Measurements from ENCODE around the gene NFAM1.

The NFAM1 gene

GRCh38 chr22:42431401-42432019, 693 bp downstream of the NFAM1 start:
- peaks cover 30% of the 10 kb centered on the region for H3K27me3 ChIP-seq (ENCODE audit: control insufficient read depth, insufficient read depth, low read length, poor library complexity, severe bottlenecking)
- no peaks in the 10 kb centered on the region for H3K9me3 ChIP-seq (ENCODE audit: control insufficient read depth, low read length)
- H3K4me3 ChIP-seq (ENCODE audit: insufficient read depth, low read depth, low read length), result no peak overlapping the region
- no peak overlapping the region for H3K27ac ChIP-seq (ENCODE audit: insufficient read depth, low read depth, low read length, poor library complexity, severe bottlenecking)
- WGBS, 2 experiments, result 43 to 45% methylated on average over 17 of the region's 17 CpGs
- H3K36me3 ChIP-seq (ENCODE audit: control insufficient read depth, insufficient read depth, low read length), result no peaks in the 10 kb centered on the region
- H3K4me1 ChIP-seq (ENCODE audit: control insufficient read depth, insufficient read depth, low read length), result peaks cover 38% of the 10 kb centered on the region

GRCh38 chr22:42430528-42431125, 1.6 kb downstream of the NFAM1 start:
- Histone ChIP-seq H3K27ac (ENCODE audit: insufficient read depth, low read depth, low read length, poor library complexity, severe bottlenecking) (no peak overlapping the region), H3K36me3 (ENCODE audit: control insufficient read depth, insufficient read depth, low read length) (no peaks in the 10 kb centered on the region), H3K4me1 (ENCODE audit: control insufficient read depth, insufficient read depth, low read length) (peaks cover 38% of the 10 kb centered on the region), H3K9me3 (ENCODE audit: control insufficient read depth, low read length) (no peaks in the 10 kb centered on the region), H3K4me3 (ENCODE audit: insufficient read depth, low read depth, low read length) (no peak overlapping the region), H3K27me3 (ENCODE audit: control insufficient read depth, insufficient read depth, low read length, poor library complexity, severe bottlenecking) (peaks cover 30% of the 10 kb centered on the region)
- WGBS, 2 experiments, result 77% methylated on average over 9 of the region's 9 CpGs

GRCh38 chr22:42428760-42429159, 3.4 kb downstream of the NFAM1 start:
- 88 to 89% methylated on average over 3 of the region's 3 CpGs for WGBS, 2 experiments
- H3K27me3 ChIP-seq (ENCODE audit: control insufficient read depth, insufficient read depth, low read length, poor library complexity, severe bottlenecking), result peaks cover 34% of the 10 kb centered on the region
- H3K9me3 ChIP-seq (ENCODE audit: control insufficient read depth, low read length), result no peaks in the 10 kb centered on the region
- H3K36me3 ChIP-seq (ENCODE audit: control insufficient read depth, insufficient read depth, low read length), result no peaks in the 10 kb centered on the region
- H3K4me3 ChIP-seq (ENCODE audit: insufficient read depth, low read depth, low read length), result no peak overlapping the region
- peaks cover 38% of the 10 kb centered on the region for H3K4me1 ChIP-seq (ENCODE audit: control insufficient read depth, insufficient read depth, low read length)
- no peak overlapping the region for H3K27ac ChIP-seq (ENCODE audit: insufficient read depth, low read depth, low read length, poor library complexity, severe bottlenecking)

GRCh38 chr22:42428025-42428424, 4.2 kb downstream of the NFAM1 start:
- no peak overlapping the region for H3K4me3 ChIP-seq (ENCODE audit: insufficient read depth, low read depth, low read length)
- H3K27ac ChIP-seq (ENCODE audit: insufficient read depth, low read depth, low read length, poor library complexity, severe bottlenecking), result no peak overlapping the region
- H3K27me3 ChIP-seq (ENCODE audit: control insufficient read depth, insufficient read depth, low read length, poor library complexity, severe bottlenecking), result peaks cover 27% of the 10 kb centered on the region
- H3K9me3 ChIP-seq (ENCODE audit: control insufficient read depth, low read length), result no peaks in the 10 kb centered on the region
- H3K4me1 ChIP-seq (ENCODE audit: control insufficient read depth, insufficient read depth, low read length), result peaks cover 37% of the 10 kb centered on the region
- 34 to 41% methylated on average over 14 of the region's 14 CpGs for WGBS, 2 experiments
- H3K36me3 ChIP-seq (ENCODE audit: control insufficient read depth, insufficient read depth, low read length), result no peaks in the 10 kb centered on the region

- 69% methylated on average over 9 of the region's 9 CpGs for WGBS, 2 experiments
- Histone ChIP-seq H3K27me3 (ENCODE audit: control insufficient read depth, insufficient read depth, low read length, poor library complexity, severe bottlenecking) (peaks cover 19% of the 10 kb centered on the region), H3K4me1 (ENCODE audit: control insufficient read depth, insufficient read depth, low read length) (peaks cover 28% of the 10 kb centered on the region)
Measured at GRCh38 chr22:42427167-42427566, 5.0 kb downstream of the NFAM1 start.

GRCh38 chr22:42425989-42426355, 6.2 kb downstream of the NFAM1 start:
- Histone ChIP-seq H3K27me3 (ENCODE audit: control insufficient read depth, insufficient read depth, low read length, poor library complexity, severe bottlenecking) (peaks cover 8% of the 10 kb centered on the region), H3K36me3 (ENCODE audit: control insufficient read depth, insufficient read depth, low read length) (no peaks in the 10 kb centered on the region), H3K27ac (ENCODE audit: insufficient read depth, low read depth, low read length, poor library complexity, severe bottlenecking) (no peak overlapping the region), H3K4me1 (ENCODE audit: control insufficient read depth, insufficient read depth, low read length) (peaks cover 17% of the 10 kb centered on the region), H3K4me3 (ENCODE audit: insufficient read depth, low read depth, low read length) (no peak overlapping the region), H3K9me3 (ENCODE audit: control insufficient read depth, low read length) (no peaks in the 10 kb centered on the region)
- WGBS, 2 experiments, result 79 to 87% methylated on average over 3 of the region's 3 CpGs

More at GRCh38 chr22:42427167-42427566, 5.0 kb downstream of the NFAM1 start:
- Histone ChIP-seq H3K9me3 (ENCODE audit: control insufficient read depth, low read length) (no peaks in the 10 kb centered on the region), H3K36me3 (ENCODE audit: control insufficient read depth, insufficient read depth, low read length) (no peaks in the 10 kb centered on the region), H3K27ac (ENCODE audit: insufficient read depth, low read depth, low read length, poor library complexity, severe bottlenecking) (no peak overlapping the region), H3K4me3 (ENCODE audit: insufficient read depth, low read depth, low read length) (no peak overlapping the region)

GRCh38 chr22:42425337-42425988, 6.7 kb downstream of the NFAM1 start:
- Histone ChIP-seq H3K27me3 (ENCODE audit: control insufficient read depth, insufficient read depth, low read length, poor library complexity, severe bottlenecking) (peaks cover 8% of the 10 kb centered on the region), H3K36me3 (ENCODE audit: control insufficient read depth, insufficient read depth, low read length) (no peaks in the 10 kb centered on the region), H3K4me3 (ENCODE audit: insufficient read depth, low read depth, low read length) (no peak overlapping the region), H3K27ac (ENCODE audit: insufficient read depth, low read depth, low read length, poor library complexity, severe bottlenecking) (no peak overlapping the region), H3K4me1 (ENCODE audit: control insufficient read depth, insufficient read depth, low read length) (peaks cover 13% of the 10 kb centered on the region), H3K9me3 (ENCODE audit: control insufficient read depth, low read length) (no peaks in the 10 kb centered on the region)
- 81 to 82% methylated on average over 12 of the region's 12 CpGs for WGBS, 2 experiments

DNA sequence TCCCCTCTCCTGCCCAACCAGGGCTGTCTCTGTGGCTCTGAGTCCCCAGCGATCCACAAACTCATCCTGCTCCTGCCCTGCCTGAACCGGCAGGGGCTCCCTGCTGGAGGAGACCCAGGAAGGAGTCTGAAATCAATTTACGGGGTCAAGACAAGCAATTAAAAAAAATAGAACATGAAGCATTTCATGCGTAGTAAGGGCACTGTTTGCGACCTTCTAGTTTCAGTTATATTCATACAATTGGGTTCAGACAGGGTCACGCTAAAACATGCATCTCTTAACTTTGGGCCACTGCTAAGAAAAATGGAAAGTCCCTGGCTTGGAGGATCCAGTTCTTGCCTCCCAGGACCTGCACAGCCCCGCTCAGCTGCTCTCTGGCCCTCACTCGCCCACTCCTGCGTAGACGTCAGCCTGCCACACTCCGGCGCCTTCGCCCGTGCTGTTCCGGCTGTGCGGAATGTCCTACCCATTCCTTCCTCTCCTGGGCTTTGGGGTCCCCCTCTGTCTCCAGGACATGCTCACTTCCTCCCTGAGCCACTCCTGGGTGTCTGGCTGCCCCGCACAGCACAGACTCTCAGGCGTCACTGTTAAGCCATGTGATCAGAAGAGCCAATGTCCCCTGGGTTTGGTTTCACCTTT, 12.8 kb downstream of the NFAM1 start:
- Histone ChIP-seq H3K4me3 (ENCODE audit: insufficient read depth, low read depth, low read length) (no peak overlapping the region), H3K4me1 (ENCODE audit: control insufficient read depth, insufficient read depth, low read length) (peaks cover 18% of the 10 kb centered on the region), H3K36me3 (ENCODE audit: control insufficient read depth, insufficient read depth, low read length) (no peaks in the 10 kb centered on the region), H3K27me3 (ENCODE audit: control insufficient read depth, insufficient read depth, low read length, poor library complexity, severe bottlenecking) (no peaks in the 10 kb centered on the region), H3K9me3 (ENCODE audit: control insufficient read depth, low read length) (no peaks in the 10 kb centered on the region), H3K27ac (ENCODE audit: insufficient read depth, low read depth, low read length, poor library complexity, severe bottlenecking) (no peak overlapping the region)
- WGBS, 2 experiments, result 90% methylated on average over 18 of the region's 18 CpGs

- Histone ChIP-seq H3K4me3 (ENCODE audit: insufficient read depth, low read depth, low read length) (no peak overlapping the region), H3K27ac (ENCODE audit: insufficient read depth, low read depth, low read length, poor library complexity, severe bottlenecking) (no peak overlapping the region)
- 89 to 90% methylated on average over 12 of the region's 12 CpGs for WGBS, 2 experiments
Measured at GRCh38 chr22:42418811-42419242, 13.4 kb downstream of the NFAM1 start.

DNA sequence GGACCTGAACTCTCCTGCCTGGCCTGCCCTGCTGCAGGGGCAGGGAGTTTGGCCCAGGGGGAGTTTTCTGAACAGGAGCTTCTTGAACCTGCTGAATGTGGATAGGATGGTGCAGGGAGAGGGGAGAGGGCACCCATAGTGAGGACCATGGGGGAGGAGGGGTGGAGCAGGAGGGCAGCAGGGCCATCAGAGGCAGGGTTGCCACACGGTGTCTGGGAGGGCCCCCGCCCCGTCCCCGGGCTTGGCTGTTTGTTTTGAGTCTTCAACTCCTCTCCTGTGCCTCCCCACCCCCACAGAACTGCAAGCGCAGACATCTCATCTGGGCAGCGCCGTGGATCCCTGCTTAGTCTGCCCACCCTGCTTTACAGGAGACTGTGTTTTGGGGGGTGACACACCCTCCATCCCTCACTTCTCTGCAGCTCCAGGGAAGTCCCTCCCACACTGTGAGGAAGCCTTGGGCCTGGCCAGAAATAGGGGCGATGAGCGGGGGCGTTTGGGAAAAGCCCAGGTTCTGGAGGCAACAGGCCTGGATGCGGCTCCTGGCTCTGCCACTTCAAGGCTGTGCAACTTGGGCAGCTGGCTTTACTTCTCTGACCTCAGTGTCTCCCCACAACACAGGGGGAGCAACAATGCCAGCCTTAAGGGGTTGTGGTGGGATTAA, 14.4 kb downstream of the NFAM1 start:
- no peaks in the 10 kb centered on the region for H3K27me3 ChIP-seq (ENCODE audit: control insufficient read depth, insufficient read depth, low read length, poor library complexity, severe bottlenecking)
- H3K4me1 ChIP-seq (ENCODE audit: control insufficient read depth, insufficient read depth, low read length), result peaks cover 22% of the 10 kb centered on the region
- H3K36me3 ChIP-seq (ENCODE audit: control insufficient read depth, insufficient read depth, low read length), result no peaks in the 10 kb centered on the region
- H3K9me3 ChIP-seq (ENCODE audit: control insufficient read depth, low read length), result no peaks in the 10 kb centered on the region
- no peak overlapping the region for H3K27ac ChIP-seq (ENCODE audit: insufficient read depth, low read depth, low read length, poor library complexity, severe bottlenecking)
- H3K4me3 ChIP-seq (ENCODE audit: insufficient read depth, low read depth, low read length), result no peak overlapping the region
- 82 to 83% methylated on average over 11 of the region's 11 CpGs for WGBS, 2 experiments

More at GRCh38 chr22:42418811-42419242, 13.4 kb downstream of the NFAM1 start:
- Histone ChIP-seq H3K4me1 (ENCODE audit: control insufficient read depth, insufficient read depth, low read length) (peaks cover 18% of the 10 kb centered on the region), H3K27me3 (ENCODE audit: control insufficient read depth, insufficient read depth, low read length, poor library complexity, severe bottlenecking) (no peaks in the 10 kb centered on the region), H3K36me3 (ENCODE audit: control insufficient read depth, insufficient read depth, low read length) (no peaks in the 10 kb centered on the region), H3K9me3 (ENCODE audit: control insufficient read depth, low read length) (no peaks in the 10 kb centered on the region)

Data from ectodermal cell (in vitro differentiated cells).